ENCODE results near the gene HNRNPA1L2.

- TF ChIP-seq POLR2A (IDR thresholded peaks at IDR 0.05) (no peak), CTCF (IDR thresholded peaks at IDR 0.05) (peak in 1 of 5 experiments; percentile 29)
Measured at GRCh38 chr13:52665325-52665724, 23.1 kb downstream of the HNRNPA1L2 start.
